NCI-H1417 treated with DMSO at 0.1 percent for 48 hours (cell line): ENCODE results near the gene CDYL.

Experiments
- DNase-seq: peaks from one replicate; lab custom pipeline; 2025; lab: John Stamatoyannopoulos, UW

Gene CDYL

GRCh38 chr6:4964675-4965561 lies 188.7 kb downstream of the CDYL start:
- DNase-seq = no peak

- no peak for DNase-seq
Measured at GRCh38 chr6:4965562-4966389, 189.6 kb downstream of the CDYL start.

GRCh38 chr6:4967301-4968030 lies 191.3 kb downstream of the CDYL start:
- DNase-seq = no peak

- DNase-seq = no peak
Measured at GRCh38 chr6:4969609-4970285, 193.5 kb downstream of the CDYL start.

- DNase-seq = no peak
Measured at GRCh38 chr6:4970739-4971395, 194.7 kb downstream of the CDYL start.

GRCh38 chr6:4971851-4972250 lies 195.6 kb downstream of the CDYL start:
- DNase-seq = no peak

GRCh38 chr6:4972438-4972837 lies 196.2 kb downstream of the CDYL start:
- DNase-seq = no peak

- DNase-seq = no peak
Measured at GRCh38 chr6:4973415-4973814, 197.2 kb downstream of the CDYL start.

- DNase-seq = no peak
Measured at GRCh38 chr6:4973982-4974745, 198.0 kb downstream of the CDYL start.

GRCh38 chr6:4974962-4975361 lies 198.8 kb downstream of the CDYL start:
- DNase-seq = no peak

GRCh38 chr6:4975506-4975905 lies 199.3 kb downstream of the CDYL start:
- DNase-seq = no peak

- DNase-seq = no peak
Measured at GRCh38 chr6:4977468-4977867, 201.3 kb downstream of the CDYL start.

GRCh38 chr6:4979426-4979825 lies 203.2 kb downstream of the CDYL start:
- no peak for DNase-seq

GRCh38 chr6:4981761-4982160 lies 205.6 kb downstream of the CDYL start:
- DNase-seq = no peak

- DNase-seq = no peak
Measured at GRCh38 chr6:4983322-4983721, 207.1 kb downstream of the CDYL start.

GRCh38 chr6:4986999-4987398 lies 210.8 kb downstream of the CDYL start:
- no peak for DNase-seq

- DNase-seq = no peak
Measured at GRCh38 chr6:4987432-4987831, 211.2 kb downstream of the CDYL start.

- no peak for DNase-seq
Measured at GRCh38 chr6:4994741-4995140, 218.5 kb downstream of the CDYL start.

- no peak for DNase-seq
Measured at GRCh38 chr6:4997862-4998261, 221.7 kb downstream of the CDYL start.

- DNase-seq = no peak
Measured at GRCh38 chr6:4999586-4999985, 223.4 kb downstream of the CDYL start.
